NCI-H1694 (cell line): ENCODE results near the gene PXDN.
"Not testable (repeated sequence)": the region's sequence is repeated elsewhere in the genome, so short reads cannot be mapped to it uniquely, and the experiment has no call there.

ENCODE experiments used
- DNase-seq: peaks from one replicate; lab custom pipeline; 2025; lab: John Stamatoyannopoulos, UW

PXDN gene

DNA sequence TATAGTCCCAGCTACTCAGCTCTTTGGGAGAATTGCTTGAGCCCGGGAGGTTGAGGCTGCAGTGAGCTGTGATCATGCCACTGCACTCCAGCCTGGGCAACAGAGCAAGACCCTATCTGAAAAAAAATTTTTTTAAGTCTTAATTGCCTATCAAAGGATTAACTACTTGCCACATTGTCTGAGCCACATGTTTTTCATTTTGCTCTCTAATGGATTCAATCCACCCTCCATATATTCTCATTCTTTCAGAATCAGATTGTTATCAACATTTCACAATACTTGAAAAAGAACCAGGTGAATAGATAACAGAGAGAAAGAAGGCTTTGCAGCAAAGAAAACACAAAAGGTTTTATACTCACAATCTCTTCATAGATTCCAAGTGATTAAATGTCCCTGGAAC lies 61.0 kb downstream of the PXDN start:
- no peak for DNase-seq

DNA sequence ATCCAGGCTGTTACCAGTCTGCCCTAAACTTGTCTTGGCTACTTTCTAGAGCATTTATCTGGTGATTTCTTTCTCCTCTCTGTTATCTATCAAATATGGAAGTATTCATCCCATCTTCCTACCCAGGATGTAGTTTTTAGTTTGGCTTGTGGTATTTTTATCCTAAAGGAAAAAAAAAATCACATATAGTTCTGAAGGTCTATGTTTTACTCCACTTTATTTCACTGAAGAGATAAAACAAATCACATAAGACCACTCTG lies 62.2 kb downstream of the PXDN start:
- no peak for DNase-seq

DNA sequence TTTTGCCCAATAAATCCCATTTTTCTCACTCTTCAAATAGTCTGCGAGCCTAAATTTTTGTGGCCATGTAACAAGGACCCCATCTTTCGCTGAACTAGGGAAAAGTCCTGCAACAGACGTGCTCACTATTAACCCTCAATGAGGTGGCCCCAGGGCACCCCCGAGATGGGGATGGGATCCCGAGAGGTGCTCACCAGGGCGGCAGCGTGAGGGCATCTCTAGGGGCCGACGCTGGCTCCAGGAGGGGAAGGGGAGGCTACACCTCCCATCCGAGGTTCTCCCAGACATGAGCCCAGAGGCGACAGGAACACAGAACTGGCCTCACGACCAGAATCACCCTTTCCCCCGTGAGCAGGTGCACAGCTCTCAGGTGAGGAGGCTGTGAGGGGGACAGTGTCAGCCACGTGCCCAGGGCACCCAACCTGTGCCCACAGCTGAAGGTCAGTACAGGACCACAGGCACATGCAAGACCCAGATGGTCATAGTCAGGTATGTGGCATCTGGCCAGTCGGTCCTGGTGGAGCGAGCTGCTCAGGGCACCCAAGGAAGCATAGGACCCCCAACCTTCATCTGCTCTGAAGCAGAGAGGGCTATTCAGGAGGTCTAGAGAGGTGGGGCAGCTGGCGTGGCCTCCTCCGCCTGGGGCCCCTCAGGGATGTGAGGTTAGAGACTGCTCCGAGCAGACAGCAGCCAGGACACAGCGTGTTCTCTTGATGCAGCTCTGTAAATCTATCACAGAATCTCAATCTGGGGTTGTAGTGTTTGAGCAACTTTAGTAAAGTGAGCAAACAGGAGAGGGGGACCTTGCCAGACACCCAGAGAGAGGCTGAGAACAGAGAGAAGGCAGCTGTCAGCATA lies 62.8 kb downstream of the PXDN start:
- DNase-seq = no peak

DNA sequence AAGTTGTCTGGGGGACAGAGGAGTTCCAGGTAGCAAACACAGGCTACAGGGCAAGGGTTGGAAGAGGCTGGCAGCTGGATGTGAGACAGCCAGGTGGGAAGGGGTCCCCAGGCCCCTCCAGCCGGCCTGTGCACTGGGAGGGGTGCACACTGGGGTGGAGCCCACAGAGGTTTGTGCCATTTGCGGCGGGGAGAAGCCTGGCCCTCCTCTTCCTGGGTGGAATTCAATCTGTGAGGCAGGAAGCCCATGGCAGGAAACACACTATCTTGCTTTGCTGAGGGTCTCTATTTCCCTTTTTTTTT lies 63.3 kb downstream of the PXDN start:
- no peak for DNase-seq

DNA sequence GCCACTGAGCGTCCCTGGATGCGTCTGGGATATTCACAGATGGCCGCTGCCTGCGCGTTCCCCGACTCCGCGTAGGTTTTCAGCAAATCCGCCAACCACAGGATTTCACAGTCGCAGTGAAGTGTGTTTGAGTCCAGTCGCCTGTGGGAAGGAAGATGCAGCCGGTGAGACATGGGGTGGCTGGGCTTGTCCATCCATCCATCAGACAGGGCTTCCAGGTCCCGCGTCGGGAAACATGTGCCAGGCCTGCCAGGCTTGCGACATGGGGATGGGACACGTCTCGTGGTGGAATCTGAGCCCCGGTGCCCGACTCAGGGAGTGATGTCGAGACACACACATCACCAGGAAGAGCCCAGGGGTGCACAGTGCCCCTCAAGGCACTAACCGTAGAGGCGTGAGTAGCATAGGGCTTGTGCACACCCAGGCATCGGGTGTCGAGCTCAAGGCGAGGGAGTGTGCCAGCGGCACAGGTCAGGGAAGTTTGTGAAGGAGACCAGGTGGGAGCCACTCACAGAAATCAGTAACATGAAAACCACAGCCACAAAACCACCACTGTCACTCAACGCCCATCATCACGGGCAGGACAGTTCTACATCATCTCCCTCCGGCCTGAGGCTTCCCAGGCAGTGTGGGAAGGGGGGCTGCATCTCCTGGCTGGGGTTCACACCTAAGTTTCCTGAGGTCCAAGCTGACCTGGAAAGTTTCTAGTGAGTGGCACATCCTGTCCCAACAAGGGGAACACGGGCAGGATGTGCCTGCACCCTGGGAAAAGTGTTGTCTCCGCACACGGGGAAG lies 63.9 kb downstream of the PXDN start:
- DNase-seq = no peak

DNA sequence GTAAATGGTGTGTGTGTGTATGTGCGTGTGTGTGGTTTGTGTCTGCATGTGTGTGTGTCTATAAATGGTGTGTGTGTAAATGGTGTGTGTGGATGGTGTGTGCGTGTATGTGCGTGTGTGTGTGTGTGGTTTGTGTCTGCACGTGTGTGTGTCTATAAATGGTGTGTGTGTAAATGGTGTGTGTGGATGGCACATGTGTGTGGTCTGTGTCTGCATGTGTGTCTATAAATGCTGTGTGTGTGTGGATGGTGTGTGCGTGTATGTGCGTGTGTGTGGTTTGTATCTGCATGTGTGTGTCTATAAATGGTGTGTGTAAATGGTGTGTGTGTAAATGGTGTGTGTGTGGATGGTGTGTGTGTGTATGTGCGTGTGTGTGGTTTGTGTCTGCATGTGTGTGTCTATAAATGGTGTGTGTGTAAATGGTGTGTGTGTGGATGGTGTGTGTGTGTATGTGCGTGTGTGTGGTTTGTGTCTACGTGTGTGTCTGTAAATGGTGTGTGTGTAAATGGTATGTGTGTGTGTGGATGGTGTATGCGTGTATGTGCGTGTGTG lies 64.8 kb downstream of the PXDN start:
- not testable (repeated sequence) for DNase-seq

DNA sequence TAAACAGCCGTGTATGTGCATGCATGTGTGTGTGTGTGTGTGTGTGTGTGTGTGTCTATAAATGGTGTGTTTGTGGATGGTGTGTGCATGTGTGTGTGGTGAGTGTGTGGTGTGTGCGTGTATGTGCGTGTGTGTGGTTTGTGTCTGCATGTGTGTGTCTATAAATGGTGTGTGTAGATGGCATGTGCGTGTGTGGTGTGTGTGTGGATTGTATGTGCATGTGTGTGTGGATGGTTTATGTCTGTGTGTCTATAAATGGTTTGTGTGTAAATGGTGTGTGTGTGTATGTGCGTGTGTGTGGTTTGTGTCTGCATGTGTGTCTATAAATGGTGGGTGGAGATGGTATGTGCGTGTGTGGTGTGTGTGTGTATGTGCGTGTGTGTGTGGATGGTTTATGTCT lies 65.2 kb downstream of the PXDN start:
- DNase-seq = not testable (repeated sequence)

DNA sequence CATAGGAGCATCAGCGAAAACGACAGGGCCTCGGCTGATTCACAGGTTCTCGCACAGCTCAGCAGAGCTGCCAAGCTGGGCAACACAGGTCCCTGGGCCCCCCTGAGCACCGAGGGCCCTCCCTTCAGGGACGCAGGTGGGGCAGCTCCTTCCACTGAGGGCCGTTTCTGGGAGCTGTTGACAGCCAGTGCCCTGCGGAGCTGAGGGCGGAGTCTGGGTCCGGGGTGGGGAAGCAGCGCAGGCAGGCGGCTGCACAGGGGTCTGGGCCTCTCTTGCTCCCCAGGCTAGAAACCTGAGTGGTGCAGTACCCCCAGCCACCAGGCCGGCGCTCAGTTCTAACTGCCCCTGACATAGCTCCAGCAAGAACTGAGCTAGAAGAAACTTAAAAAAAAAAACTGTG lies 65.7 kb downstream of the PXDN start:
- DNase-seq = no peak

DNA sequence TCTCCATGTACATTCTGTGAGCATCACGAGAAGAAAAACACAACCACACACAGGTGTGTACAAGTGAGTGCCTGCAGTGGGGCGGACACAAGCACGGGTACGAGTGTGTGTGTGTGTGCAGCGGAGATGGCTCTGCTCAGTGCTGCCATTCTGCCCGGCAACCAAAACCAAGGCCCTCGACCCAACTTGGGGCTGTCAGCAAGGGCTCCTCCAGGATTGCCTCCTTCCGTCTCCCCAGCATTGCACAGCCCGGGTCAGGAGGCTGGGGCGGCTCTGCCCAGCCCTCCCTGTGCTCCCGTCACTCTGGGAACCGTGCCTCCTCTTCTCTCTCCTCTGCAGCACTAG lies 66.5 kb downstream of the PXDN start:
- no peak for DNase-seq

DNA sequence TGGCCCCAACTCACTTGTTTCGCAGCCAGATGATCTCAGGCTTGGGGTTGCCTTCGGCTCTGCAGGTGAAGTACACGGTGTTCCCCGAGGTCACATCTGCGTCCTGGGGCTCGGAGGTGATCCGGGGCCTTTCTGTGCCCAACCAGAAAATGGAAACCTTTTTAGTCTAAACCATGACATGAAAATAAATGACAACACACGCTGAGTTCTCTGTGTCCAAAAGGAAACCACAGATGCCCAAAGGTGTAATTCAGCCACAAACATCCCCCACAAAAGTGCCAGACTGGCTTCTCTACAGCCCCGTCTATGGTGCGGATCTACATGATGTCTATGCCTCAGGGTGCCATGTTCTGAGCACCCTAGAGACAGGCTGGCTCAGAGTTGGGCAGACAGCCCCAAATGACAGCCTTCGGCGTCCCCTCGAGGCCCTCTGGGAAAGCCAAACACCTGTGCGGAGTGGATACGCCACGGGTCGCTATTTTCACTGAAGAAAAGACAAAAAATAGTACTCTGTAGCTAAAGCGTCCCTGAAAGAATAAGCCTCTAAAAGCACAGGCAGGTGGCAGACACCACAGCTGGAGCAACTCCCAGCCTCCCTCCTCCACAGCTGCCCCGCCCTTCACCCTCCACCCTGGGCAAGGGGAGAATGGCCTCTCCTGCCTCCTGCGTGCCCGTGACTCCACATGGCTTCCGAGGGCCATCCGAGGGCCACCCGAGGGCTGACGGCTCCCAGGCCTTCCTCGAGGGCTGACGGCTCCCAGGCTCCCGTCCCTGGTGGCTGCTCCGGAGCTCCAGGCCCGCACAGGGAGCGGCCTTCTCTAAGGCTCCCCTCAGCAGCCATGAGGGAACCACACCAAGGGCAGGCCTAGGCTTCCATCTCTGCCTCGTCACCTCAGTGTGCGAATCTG lies 67.1 kb downstream of the PXDN start:
- DNase-seq = no peak

DNA sequence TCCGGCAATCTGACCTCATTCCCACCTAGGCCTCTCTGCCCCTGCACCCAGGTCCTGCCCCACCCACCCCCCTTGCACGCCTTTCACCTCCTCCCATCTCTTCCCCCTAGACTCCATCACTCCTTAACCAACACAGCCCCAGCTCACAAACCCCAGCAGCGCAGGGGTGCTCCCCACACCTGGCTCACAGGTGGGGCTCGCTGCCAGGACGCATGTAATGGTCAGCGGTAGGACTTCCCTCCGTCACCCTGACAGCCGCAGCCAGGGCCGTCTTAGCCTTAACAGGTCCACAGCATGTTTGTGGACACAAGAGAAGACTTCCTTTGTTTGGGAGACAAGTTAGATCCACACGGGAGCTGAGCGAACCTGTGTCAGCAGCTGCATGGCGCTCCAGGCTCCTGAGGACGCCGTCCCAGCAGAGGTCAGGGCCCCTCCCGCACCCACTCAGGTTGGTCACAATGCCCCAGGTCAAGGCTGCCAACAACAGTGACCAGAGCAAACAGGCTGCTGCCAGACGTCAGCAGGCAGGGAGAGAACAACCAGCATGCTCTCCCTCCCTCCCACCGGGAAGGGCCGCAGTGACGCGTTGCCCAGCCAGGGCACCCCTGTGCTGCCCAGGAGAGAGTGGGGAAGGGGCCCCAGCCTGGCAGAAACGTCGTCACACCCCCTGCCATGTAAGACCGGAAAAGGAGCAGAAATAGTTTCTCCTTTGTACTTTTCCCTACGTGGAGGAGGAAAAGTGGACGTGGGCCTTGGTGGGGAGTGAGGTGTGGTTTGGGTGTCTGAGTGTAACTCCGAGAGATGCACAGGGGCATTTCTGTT lies 68.0 kb downstream of the PXDN start:
- DNase-seq = no peak

DNA sequence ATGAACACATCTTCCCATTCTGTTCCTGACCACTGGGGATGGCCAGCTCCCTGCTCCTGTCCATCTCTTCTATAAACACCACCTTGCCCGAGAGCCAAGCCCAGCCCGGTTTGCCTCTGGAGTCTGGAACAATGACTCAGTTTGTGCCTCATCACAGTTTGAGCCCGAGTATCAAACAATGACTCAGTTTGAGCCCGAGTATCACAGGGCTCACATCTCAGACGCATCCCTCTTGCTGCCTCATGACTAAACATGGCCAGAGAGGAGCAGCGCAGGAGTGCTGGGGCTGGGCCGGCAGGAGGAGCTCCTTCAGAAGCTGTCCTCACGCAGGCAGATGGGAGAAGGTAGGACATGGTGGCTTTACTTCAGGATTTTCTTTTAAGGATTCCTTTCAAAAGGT lies 68.7 kb downstream of the PXDN start:
- no peak for DNase-seq

DNA sequence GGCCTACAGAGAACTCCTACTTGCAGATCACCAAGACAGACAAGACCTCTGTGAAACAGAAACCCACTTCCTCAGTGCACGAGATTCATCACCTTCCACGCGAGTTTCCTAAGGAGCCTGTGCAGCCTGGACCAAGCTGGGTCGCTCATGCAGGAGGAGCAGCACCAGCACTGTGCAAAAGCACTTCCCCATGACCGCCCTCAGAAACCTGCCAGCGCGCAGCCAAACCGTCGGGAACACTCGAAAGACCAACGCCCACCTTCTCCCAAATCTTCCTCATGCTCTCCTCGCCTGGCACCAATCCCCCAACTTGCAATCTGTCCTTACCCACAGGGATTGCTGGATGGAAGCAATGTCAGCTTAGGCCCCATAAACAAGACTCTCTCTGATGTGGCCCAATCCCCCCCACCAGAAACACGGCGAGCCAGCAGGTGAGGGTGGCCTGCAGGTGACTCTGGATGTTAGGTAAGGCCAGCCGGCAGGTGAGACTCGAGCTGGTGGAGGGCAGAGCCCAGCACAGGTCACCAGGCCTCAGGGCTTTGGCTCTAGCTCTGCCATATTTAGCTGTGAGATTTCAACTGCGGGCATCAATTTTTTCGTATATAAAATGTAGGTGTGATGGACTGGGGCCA lies 69.4 kb downstream of the PXDN start:
- DNase-seq = no peak

DNA sequence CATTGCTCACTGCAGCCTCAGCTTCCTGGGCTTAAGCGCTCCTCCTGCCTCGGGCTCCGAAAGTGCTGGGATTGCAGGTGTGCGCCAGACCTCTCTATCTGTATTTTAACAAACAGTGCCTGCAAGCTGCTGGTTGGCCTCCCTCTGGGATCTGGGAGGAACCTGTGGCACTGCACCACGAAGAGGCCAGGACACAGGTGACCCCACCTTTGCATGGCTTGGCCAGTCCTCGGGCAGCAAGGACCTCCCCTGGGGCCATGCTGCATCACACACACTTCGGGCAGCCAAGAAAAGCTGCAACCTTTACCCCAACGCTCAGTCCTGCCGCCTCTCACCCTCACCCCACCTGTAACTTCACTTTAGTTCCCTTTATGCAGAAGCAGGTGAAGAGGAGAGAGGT lies 70.0 kb downstream of the PXDN start:
- DNase-seq = no peak

DNA sequence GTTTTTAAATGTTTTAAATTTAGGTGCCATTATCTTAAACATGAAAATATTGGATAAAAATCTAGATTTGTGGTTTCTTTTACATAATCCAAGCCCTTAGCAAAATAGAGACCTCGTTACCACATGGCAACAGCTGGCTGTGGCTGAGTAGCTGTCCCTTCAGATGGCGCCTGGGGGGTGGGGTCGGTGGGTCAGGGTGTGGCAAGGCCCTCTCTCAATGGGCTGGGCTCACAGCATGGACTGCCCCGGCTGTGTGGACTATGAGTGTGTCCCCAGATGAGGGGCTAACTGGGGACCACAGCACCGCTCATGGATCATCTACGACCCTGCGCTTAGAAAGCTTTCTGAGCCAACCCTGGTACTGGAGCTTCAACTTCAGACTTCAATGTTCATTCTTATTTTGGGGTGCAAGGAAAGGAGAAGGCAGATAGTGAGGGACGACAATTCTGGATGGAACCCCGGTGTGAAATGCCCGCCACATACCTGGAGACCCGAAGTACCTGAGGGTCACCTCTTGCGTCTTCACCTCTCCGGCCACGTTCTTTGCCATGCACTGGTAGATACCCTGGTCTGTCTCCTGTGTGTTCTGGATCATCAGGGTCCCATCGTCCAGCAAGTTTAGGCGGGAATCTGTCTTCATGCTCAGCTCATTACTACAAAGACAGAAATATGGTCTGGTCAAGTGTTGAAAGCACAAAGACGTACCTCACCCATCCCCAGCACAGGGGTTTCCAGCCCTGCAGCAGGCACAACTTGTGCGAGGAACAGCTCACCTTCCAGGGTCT lies 71.0 kb downstream of the PXDN start:
- no peak for DNase-seq

DNA sequence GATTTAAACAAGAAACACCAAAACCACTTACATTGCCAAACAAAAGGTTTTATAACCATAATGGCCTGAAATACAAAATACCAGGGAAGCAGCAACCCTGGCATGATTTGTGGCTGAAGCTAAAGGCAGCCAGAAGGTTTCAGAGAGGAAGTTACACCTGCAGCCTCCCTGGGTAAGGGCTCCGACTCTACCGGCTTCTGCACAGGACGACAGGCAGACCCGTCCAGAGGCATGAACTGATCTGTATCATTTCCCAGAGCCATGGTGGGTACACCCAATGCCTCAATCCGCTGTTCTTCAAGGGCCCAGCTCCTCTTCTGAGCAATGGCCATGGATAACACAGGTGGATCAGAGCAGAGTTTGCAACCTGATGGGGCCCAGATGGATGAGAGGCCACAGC lies 71.6 kb downstream of the PXDN start:
- DNase-seq = no peak

DNA sequence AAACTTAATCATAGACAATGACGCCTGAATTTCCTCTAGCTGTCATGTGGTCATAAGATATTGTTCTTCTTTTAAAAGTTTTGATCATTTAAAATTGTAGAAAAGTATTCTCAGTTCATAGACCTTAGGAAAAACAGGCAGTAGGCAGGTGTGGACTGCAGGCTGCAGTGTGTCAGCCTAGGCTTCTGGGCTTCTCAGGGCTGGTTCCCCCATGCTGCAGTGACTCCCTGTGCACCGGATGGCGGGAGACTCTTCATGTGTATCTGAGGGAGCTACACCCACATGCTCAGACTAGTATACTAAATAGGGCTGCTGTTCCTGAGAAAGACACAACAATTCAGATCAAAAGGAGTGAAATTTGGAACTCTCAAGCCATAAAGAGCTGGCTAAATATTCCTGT lies 72.4 kb downstream of the PXDN start:
- no peak for DNase-seq

DNA sequence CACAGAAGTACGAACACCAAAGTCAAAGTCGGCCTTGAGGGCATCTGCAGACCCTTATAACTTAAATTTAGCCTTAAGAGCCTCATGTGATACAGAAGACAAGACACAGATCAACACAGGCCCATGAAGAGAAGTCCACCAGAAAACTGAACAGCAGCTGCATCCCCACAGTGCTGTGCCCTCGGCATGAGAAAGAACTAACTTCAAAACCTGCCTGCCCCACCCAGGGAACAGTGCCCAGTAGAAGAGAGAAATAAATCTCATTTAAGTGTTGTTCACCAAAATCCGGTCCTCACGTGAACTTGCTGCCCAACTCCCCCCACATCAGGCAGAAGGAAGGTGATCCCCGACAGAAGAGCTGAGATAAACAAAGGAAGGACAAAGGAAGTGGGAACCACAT lies 73.7 kb downstream of the PXDN start:
- no peak for DNase-seq

DNA sequence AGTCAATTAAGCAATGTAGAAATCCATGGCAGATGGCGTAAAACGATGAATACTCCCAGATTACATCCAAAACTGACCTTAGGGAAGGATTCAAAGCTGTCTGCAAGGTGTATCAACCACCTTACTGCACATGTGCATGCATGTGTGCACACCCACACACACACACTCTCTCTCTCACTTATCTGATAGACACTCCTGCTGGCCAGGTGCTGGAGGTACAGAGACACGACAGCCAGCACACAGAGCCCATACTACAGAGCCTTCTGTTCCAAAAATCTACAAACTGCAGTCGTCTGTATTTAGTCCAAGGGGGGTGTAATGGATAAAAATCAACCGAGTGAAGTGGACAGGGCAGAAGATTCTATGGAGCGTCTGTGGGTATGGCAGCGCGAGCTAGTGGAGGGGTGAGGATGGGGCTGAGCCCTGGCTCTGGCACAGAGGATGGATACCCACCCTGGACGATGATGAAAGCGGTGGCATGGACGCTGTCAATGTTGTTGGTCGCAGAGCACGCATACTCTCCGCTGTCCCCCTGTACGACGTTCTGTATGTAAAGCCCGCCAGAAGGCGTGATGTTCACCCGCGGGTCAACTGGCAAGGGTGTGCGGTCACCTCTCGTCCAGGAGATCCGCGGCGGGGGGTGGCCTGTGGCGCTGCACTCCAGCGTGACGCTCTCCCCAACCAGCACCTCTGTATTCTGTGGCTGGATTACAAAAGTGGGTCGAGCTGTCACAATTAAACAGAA lies 78.4 kb downstream of the PXDN start:
- no peak for DNase-seq

DNA sequence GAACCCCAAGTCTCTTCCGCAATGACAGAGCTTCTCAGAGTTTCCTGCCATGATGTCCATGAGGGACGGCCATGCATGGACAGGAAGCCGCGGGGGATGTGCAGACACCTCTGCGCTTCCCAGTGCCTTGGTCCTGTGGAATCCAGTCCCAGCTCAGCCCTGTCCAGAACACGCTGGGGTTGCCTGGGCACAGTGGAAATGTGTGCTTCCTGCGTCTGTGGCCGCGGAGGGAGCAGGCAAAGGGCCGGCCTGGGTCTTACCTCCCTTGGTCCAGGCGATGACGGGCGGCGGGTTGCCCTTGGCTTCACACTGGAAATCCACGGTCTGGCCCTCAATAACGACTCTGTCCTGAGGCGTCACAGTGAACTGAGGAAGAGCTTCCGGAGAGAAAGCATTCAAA lies 79.6 kb downstream of the PXDN start:
- DNase-seq = no peak
